IPS-20b (cell line): ENCODE data around the gene CCDC30.

Source experiments
- H3K27ac ChIP-seq: one replicate; pipeline ENCODE4 v1.5.1; 2013; ENCODE audit warnings: low read length
- H3K27me3 ChIP-seq: 2 replicates; pipeline ENCODE4 v1.6.1; 2013; ENCODE audit warnings: mild to moderate bottlenecking, low read length, inconsistent platforms; ENCODE audit not compliant: insufficient read depth
- H3K36me3 ChIP-seq: 2 replicates; pipeline ENCODE4 v1.6.1; 2013; ENCODE audit warnings: low read depth, mild to moderate bottlenecking, inconsistent platforms, low read length, moderate library complexity; ENCODE audit not compliant: insufficient read depth
- H3K4me1 ChIP-seq: 2 replicates; pipeline ENCODE4 v1.6.1; 2013; ENCODE audit warnings: mild to moderate bottlenecking, control low read depth, inconsistent platforms, low read length, moderate library complexity; ENCODE audit not compliant: insufficient read depth
- H3K4me3 ChIP-seq: 2 replicates; pipeline ENCODE4 v1.5.1; 2013; ENCODE audit warnings: mild to moderate bottlenecking, low read length, inconsistent platforms
- H3K9ac ChIP-seq: 2 replicates; pipeline ENCODE4 v1.6.1; 2013; ENCODE audit warnings: low read depth, mild to moderate bottlenecking, inconsistent platforms, low read length, moderate library complexity
- H3K9me3 ChIP-seq: 2 replicates; pipeline ENCODE4 v1.6.1; 2013; ENCODE audit warnings: mild to moderate bottlenecking, low read depth, low read length, inconsistent platforms; ENCODE audit not compliant: insufficient read depth

Gene CCDC30

DNA sequence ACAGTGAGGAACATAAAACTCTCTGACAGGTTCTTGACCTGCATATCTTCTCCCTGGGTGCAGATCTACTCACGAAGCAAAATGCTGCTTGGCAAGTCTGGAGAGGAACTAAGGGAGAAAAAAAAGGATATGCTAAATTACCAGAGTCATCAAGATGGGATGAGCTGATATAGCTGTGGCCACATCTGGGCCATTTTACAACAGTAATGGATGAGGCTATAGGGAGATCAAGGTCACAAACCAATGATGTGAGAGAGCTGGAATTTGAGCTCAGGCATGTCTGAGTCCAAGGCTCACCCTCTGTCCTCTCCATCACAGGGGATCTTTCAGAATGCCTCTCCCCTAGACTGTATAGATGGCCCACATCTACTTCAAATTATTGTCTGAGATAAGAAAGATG, 33.5 kb upstream of the CCDC30 start:
- Histone ChIP-seq H3K27ac (no peak overlapping the region), H3K9ac (no peak overlapping the region), H3K27me3 (no peaks in the 10 kb centered on the region), H3K9me3 (no peaks in the 10 kb centered on the region), H3K36me3 (no peaks in the 10 kb centered on the region), H3K4me3 (no peak overlapping the region), H3K4me1 (0 out of 2 replicates have a peak, but pooled peaks cover 3% of the 10 kb centered on the region)

DNA sequence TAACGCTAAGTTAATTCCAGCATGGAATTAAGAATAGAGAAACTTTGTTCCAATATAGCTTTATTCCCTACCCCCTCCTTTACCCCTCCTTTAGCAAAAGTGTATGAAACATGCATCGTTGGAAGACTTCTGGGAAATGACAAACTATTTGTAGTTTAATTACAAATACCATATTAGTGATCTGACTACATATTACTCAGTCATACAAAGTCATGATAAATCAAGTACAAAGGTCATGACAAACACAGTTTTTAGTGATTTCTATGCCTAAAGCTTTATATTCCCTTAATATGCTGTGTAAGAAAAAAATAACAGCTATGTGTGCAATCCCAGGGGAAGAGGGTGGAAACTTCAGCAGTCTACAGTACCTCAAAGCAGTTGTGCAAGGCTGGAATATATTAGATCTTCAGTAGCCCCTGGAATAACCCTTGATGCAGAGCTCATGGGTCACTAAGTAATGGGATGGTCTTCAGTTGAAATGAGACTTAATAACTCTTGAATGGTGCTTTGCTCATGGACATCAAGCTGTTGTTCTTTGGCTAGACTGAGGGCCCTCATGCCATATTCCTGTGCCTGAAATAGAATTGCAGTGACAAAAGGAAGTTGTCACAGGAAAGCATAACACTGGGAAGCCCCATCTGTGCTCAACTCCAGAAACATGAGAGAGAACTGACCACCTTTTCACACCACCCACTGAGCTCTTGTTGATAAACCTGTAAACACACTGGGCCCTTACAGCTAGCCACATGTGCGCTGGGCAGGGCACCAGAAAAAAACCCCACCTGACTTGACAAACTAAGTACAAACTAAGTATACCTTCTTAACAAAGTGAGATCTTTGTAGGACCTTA, 32.6 kb upstream of the CCDC30 start:
- Histone ChIP-seq H3K9ac (no peak overlapping the region), H3K4me1 (0 out of 2 replicates have a peak, but pooled peaks cover 3% of the 10 kb centered on the region), H3K27me3 (no peaks in the 10 kb centered on the region), H3K36me3 (no peaks in the 10 kb centered on the region), H3K27ac (no peak overlapping the region), H3K4me3 (no peak overlapping the region), H3K9me3 (no peaks in the 10 kb centered on the region)

DNA sequence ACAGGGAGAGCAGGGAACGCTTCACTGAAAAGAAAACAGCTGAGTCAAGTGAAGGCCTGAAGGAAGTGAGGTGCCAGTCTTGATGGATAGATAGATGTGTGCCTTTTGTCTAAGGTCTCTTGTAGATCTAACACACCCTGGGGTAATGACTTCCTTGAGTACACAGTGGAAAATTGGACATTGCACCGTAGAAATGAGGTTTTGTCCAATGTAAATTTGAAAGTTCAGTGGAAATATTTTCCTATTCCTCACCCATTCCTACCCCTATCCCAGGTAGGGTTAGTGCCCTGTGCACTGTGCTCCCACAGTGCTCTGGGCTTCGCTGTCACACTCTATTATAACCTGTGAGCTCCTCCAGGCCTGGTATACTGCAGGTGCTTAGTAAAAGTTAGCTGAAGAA, 31.6 kb upstream of the CCDC30 start:
- H3K9me3 ChIP-seq: no peaks in the 10 kb centered on the region
- H3K9ac ChIP-seq: no peak overlapping the region
- no peaks in the 10 kb centered on the region for H3K36me3 ChIP-seq
- 0 out of 2 replicates have a peak, but pooled peaks cover 3% of the 10 kb centered on the region for H3K4me1 ChIP-seq
- H3K27me3 ChIP-seq: no peaks in the 10 kb centered on the region
- H3K4me3 ChIP-seq: no peak overlapping the region
- H3K27ac ChIP-seq: no peak overlapping the region

DNA sequence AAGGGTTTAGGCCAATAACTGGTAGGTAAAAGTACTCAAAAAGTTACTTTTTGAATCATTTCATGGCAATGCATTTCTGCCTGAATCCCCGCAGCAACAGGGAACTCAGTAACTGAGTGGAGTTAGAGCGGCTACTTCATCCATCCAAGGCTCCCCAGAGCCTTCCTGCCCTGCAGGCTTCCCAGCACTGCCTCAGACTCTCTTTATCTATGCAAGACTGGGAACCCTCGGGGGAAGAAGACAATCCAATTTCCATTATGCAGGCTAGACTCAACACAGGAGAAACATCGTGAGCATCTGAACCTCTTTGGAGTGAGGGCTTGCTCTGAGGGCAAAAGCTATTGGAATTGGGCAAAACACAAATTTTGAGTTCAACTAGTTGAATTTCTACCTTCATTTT, 30.4 kb upstream of the CCDC30 start:
- no peaks in the 10 kb centered on the region for H3K4me1 ChIP-seq
- no peaks in the 10 kb centered on the region for H3K9me3 ChIP-seq
- H3K4me3 ChIP-seq: no peak overlapping the region
- no peak overlapping the region for H3K9ac ChIP-seq
- H3K27ac ChIP-seq: no peak overlapping the region
- H3K36me3 ChIP-seq: no peaks in the 10 kb centered on the region
- H3K27me3 ChIP-seq: no peaks in the 10 kb centered on the region

DNA sequence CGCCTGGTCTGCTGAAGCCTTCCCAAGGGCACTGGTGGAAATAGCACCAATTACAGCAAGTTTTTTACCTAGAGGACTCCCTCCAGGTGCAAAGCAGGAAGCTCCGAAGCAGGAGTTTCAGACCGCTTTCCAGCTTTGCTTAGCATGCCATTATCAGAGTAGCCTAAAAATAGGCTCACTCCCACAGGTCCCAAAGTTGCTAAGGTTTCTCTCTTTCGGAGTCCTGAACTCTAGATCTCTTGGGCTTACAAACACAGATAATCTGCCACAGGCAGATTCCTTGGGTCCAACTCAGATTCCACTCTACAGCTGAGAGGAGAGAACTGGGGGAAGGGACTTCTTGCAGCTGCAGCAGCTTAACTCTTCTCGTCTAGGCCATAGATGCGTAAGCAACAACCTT, 29.7 kb upstream of the CCDC30 start:
- Histone ChIP-seq H3K36me3 (no peaks in the 10 kb centered on the region), H3K4me1 (no peaks in the 10 kb centered on the region), H3K27me3 (no peaks in the 10 kb centered on the region), H3K9me3 (no peaks in the 10 kb centered on the region), H3K4me3 (no peak overlapping the region), H3K27ac (no peak overlapping the region), H3K9ac (no peak overlapping the region)

DNA sequence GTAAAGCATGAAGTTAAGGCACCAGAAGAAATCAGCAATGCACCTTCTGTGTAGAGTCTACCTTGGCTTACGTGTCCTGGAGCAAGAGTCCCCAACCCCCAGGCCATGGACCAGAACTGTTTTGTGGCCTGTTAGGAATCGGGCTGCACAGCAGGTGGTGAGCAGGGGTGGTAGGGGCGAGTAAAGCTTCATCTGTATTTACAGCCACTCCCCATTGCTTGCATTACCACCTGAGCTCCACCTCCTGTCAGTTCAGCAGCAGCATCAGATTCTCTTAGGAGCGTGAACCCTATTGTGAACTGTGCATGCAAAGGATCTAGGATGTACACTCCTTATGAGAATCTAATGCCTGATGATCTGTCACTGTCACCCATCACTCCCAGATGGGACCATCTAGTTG, 28.7 kb upstream of the CCDC30 start:
- H3K27me3 ChIP-seq: no peaks in the 10 kb centered on the region
- no peak overlapping the region for H3K27ac ChIP-seq
- H3K4me1 ChIP-seq: no peaks in the 10 kb centered on the region
- no peaks in the 10 kb centered on the region for H3K9me3 ChIP-seq
- no peaks in the 10 kb centered on the region for H3K36me3 ChIP-seq
- H3K4me3 ChIP-seq: no peak overlapping the region
- H3K9ac ChIP-seq: no peak overlapping the region

DNA sequence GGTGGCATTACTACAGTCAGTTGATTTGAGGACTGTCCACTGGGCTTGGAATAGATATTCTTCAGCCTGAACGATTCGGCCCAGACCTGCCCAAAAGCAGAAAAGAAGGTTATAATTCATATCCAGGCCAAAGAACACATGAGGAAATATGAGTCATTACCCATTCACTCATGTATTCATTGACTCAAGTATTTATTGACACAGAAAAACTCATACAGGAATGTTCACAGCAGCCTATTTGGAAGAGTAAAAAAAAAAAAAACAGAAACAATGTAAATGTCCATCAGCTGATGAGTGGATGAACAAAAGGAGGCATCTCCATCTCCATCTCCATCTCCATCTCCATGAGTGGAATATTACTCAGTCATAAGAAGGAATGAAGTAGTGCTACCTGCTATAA, 23.1 kb upstream of the CCDC30 start:
- no peaks in the 10 kb centered on the region for H3K36me3 ChIP-seq
- no peaks in the 10 kb centered on the region for H3K27me3 ChIP-seq
- H3K9ac ChIP-seq: no peak overlapping the region
- no peak overlapping the region for H3K27ac ChIP-seq
- H3K9me3 ChIP-seq: no peaks in the 10 kb centered on the region
- H3K4me1 ChIP-seq: no peaks in the 10 kb centered on the region
- H3K4me3 ChIP-seq: no peak overlapping the region

DNA sequence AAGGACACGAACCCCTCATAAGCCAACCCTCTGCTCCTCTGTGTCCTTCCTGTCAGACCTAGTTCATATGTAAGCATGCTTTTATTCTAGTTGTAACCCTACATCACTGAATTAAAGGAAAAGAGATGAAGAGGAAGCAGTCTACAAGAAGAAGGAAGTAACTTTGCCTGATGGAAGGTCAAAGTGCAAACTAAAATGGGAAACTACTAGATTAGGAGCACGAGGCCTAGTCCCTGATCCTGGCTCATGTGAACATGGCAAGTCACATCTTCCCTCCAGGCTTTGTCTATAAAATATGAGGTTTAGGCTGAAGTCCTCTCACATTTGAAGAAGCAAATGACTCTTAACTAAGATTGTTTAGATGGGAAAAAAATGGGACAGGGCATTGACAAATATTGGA, 20.4 kb upstream of the CCDC30 start:
- H3K9me3 ChIP-seq: no peaks in the 10 kb centered on the region
- no peak overlapping the region for H3K9ac ChIP-seq
- no peaks in the 10 kb centered on the region for H3K4me1 ChIP-seq
- no peaks in the 10 kb centered on the region for H3K36me3 ChIP-seq
- H3K27ac ChIP-seq: no peak overlapping the region
- no peaks in the 10 kb centered on the region for H3K27me3 ChIP-seq
- H3K4me3 ChIP-seq: no peak overlapping the region

DNA sequence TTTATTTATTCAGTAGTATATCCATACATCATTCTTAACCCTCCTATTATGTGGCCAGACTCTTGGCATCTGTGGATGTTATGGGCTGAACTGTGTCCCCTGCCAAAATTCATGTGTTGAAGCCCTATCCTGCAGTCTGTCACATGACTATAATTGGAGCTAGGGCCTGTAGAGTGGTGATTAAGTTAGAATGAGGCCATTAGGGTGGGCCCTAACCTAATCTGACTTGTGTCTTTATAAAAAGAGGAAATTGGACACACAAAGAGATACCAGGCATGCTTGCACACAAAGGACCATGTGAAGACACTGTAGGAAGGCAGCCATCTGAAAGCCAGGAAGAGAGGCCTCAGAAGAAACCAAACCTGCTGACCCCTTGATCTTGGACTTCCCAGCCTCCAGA, 13.8 kb upstream of the CCDC30 start:
- H3K36me3 ChIP-seq: no peaks in the 10 kb centered on the region
- no peak overlapping the region for H3K27ac ChIP-seq
- H3K9ac ChIP-seq: no peak overlapping the region
- H3K9me3 ChIP-seq: no peaks in the 10 kb centered on the region
- H3K4me3 ChIP-seq: no peak overlapping the region
- peaks cover 6% of the 10 kb centered on the region; the same call in 1 of the 2 replicates for H3K4me1 ChIP-seq
- H3K27me3 ChIP-seq: no peaks in the 10 kb centered on the region

DNA sequence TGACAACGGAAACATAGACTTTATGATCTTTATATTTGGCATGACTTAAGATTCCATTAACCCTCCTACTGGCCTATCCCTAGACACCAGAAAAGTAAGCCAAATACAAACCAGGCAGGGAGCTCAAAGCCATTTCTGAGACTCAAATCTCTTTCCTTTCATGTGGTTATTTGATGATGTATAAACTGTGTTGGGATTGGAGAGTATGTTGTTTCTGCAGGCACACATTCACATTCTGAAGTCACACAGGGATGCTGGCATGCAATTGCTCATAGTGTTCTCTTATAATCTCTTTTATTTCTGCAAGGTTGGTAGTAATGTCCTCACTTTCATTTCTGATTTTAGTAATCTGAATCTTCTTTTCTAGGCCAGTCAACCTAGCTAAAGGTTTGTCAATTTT, 13.0 kb upstream of the CCDC30 start:
- Histone ChIP-seq H3K4me3 (no peak overlapping the region), H3K9me3 (no peaks in the 10 kb centered on the region)

DNA sequence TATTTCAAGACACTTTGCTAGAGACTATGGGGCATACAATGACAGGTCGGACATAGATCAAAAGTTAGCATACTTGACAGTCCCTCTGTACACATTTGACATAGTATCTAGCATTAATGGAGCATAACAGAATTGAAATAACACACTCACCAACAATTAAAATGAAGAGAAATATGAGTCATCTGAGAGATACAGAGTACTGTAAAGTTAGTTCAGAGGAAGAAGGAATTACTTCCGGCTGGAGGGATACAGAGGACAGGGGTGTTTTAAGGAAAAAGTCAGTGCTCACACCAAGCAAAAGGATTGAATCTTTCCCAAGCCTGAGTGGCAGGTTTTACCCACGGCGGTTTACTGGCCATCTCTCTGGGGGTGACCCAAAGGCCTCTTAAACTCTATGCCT, 9.7 kb upstream of the CCDC30 start:
- Histone ChIP-seq H3K4me1 (peaks cover 6% of the 10 kb centered on the region; the same call in 1 of the 2 replicates), H3K27me3 (no peaks in the 10 kb centered on the region), H3K27ac (no peak overlapping the region), H3K36me3 (peaks cover 6% of the 10 kb centered on the region), H3K4me3 (no peak overlapping the region), H3K9ac (no peak overlapping the region), H3K9me3 (no peaks in the 10 kb centered on the region)

More for the DNA sequence above, 13.0 kb upstream of the CCDC30 start:
- peaks cover 6% of the 10 kb centered on the region; the same call in 1 of the 2 replicates for H3K4me1 ChIP-seq
- no peak overlapping the region for H3K9ac ChIP-seq
- no peaks in the 10 kb centered on the region for H3K36me3 ChIP-seq
- H3K27me3 ChIP-seq: no peaks in the 10 kb centered on the region
- no peak overlapping the region for H3K27ac ChIP-seq

DNA sequence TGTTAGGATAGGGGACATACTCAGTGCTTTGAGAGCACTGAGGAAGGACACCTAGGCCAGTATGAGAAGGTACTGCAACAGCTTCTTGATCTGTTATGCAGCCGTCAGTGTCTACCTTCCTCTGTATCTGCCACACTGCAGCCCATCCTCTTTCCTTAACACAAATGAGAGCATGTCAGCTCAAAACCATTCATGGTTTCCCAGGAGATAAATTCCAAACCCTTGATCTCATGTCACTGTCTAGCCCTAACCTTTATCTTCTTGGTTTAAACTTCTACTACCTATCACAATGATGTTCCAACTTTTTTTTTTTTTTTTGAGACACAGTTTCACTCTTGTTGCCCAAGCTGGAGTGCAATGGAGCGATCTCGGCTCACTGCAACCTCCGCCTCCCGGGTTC, 8.7 kb upstream of the CCDC30 start:
- Histone ChIP-seq H3K4me3 (no peak overlapping the region), H3K36me3 (peaks cover 17% of the 10 kb centered on the region), H3K27ac (no peak overlapping the region), H3K9ac (no peak overlapping the region), H3K27me3 (no peaks in the 10 kb centered on the region), H3K4me1 (peaks cover 6% of the 10 kb centered on the region; the same call in 1 of the 2 replicates), H3K9me3 (no peaks in the 10 kb centered on the region)
